Measurements from ENCODE around the gene RB1. TPM values are rescaled to one million over a fixed set of nuclear protein-coding genes. Genes with fewer than 3 reads are reported as not detected.

The RB1 gene
- total and polyA plus RNA-seq, 11 donors = 8.5 to 52.1 (median 26.7) TPM

- H3K4me1 ChIP-seq = peaks cover 0 to 7% (median 0%) of the 10 kb centered on the region in 12 donors
- no peak for TF ChIP-seq CTCF (IDR thresholded peaks at IDR 0.05)
- TF ChIP-seq POLR2A (IDR thresholded peaks at IDR 0.05) = no peak
- H3K27me3 ChIP-seq = no peaks in the 10 kb centered on the region
- intact Hi-C loops (cut with DNase I) = no loop called here
- H3K36me3 ChIP-seq = no peaks in the 10 kb centered on the region
- WGBS, 4 donors = 94 to 100% (median 95%) methylated on average over 2 of the region's 2 CpGs
- ATAC-seq (no peak), DNase-seq (no peak)
- no peak overlapping the region for H3K4me3 ChIP-seq
- H3K27ac ChIP-seq = no peak overlapping the region
- H3K9me3 ChIP-seq = no peaks in the 10 kb centered on the region
Observed at GRCh38 chr13:48294653-48295052, 8.9 kb upstream of the RB1 start.

- no peaks in the 10 kb centered on the region for H3K36me3 ChIP-seq
- WGBS, 4 donors = 93 to 100% (median 96%) methylated on average over 1 of the region's 1 CpG
- intact Hi-C loops (cut with DNase I) = no loop called here
- TF ChIP-seq POLR2A (IDR thresholded peaks at IDR 0.05) = no peak
- no peak for TF ChIP-seq CTCF (IDR thresholded peaks at IDR 0.05)
- no peak overlapping the region for H3K4me3 ChIP-seq
- peaks cover 0 to 7% (median 0%) of the 10 kb centered on the region in 12 donors for H3K4me1 ChIP-seq
- ATAC-seq (no peak), DNase-seq (no peak)
- no peaks in the 10 kb centered on the region for H3K9me3 ChIP-seq
- H3K27me3 ChIP-seq = no peaks in the 10 kb centered on the region
- H3K27ac ChIP-seq = no peak overlapping the region
Observed at GRCh38 chr13:48295271-48295670, 8.3 kb upstream of the RB1 start.

GRCh38 chr13:48296528-48296927 lies 7.0 kb upstream of the RB1 start:
- no peak for ATAC-seq
- 68 to 83% (median 74%) methylated on average over 2 of the region's 2 CpGs for WGBS, 4 donors

GRCh38 chr13:48297131-48297786 lies 6.3 kb upstream of the RB1 start:
- no peak for TF ChIP-seq POLR2A (IDR thresholded peaks at IDR 0.05)
- TF ChIP-seq CTCF (IDR thresholded peaks at IDR 0.05) = no peak
- Histone ChIP-seq H3K4me1 (peaks cover 0 to 3% (median 0%) of the 10 kb centered on the region in 12 donors), H3K4me3 (no peak overlapping the region), H3K27me3 (no peaks in the 10 kb centered on the region), H3K36me3 (no peaks in the 10 kb centered on the region), H3K27ac (no peak overlapping the region), H3K9me3 (no peaks in the 10 kb centered on the region)
- 75 to 84% (median 80%) methylated on average over 4 of the region's 4 CpGs for WGBS, 4 donors
- DNase-seq (no peak), ATAC-seq (no peak)
- intact Hi-C loops (cut with DNase I) = no loop called here

More at GRCh38 chr13:48296528-48296927, 7.0 kb upstream of the RB1 start:
- H3K27ac ChIP-seq = no peak overlapping the region
- H3K4me3 ChIP-seq = no peak overlapping the region
- intact Hi-C loops (cut with DNase I) = no loop called here
- H3K9me3 ChIP-seq = no peaks in the 10 kb centered on the region
- no peaks in the 10 kb centered on the region for H3K27me3 ChIP-seq
- peaks cover 0 to 7% (median 0%) of the 10 kb centered on the region in 12 donors for H3K4me1 ChIP-seq
- no peak for DNase-seq
- H3K36me3 ChIP-seq = no peaks in the 10 kb centered on the region
- TF ChIP-seq POLR2A (IDR thresholded peaks at IDR 0.05) (no peak), CTCF (IDR thresholded peaks at IDR 0.05) (no peak)
